ENCODE data around the gene EXOC3L4. TPM values are rescaled to one million over a fixed set of nuclear protein-coding genes. Genes with fewer than 3 reads are reported as not detected.

Gene EXOC3L4
- polyA plus RNA-seq, 1 of the 3 experiments (the other 2 are of a cell fraction) = 0.46 TPM

GRCh38 chr14:103088921-103089320, 5.6 kb upstream of the EXOC3L4 start:
- no peak for TF ChIP-seq ZBTB33 (IDR thresholded peaks at IDR 0.05; ENCODE audit: borderline replicate concordance, low read depth)
- TF ChIP-seq JUND (IDR thresholded peaks at IDR 0.05) = no peak
- TF ChIP-seq SMC3 (IDR thresholded peaks at IDR 0.05; ENCODE audit: low read depth, low read length) = no peak
- no peak for TF ChIP-seq YY1 (IDR thresholded peaks at IDR 0.05; ENCODE audit: low read depth)
- TF ChIP-seq RCOR1 (IDR thresholded peaks at IDR 0.05; ENCODE audit: low read length) = no peak
- no peak for TF ChIP-seq TCF12 (IDR thresholded peaks at IDR 0.05)
- TF ChIP-seq CHD2 (IDR thresholded peaks at IDR 0.05; ENCODE audit: low read length, partially characterized antibody) = no peak
- TF ChIP-seq EZH2phosphoT487 (IDR thresholded peaks at IDR 0.05; ENCODE audit: borderline replicate concordance, low read depth) = no peak
- no peak for TF ChIP-seq RAD21 (IDR thresholded peaks at IDR 0.05; ENCODE audit: low read length)
- no peak for TF ChIP-seq MEF2A (IDR thresholded peaks at IDR 0.05; ENCODE audit: borderline replicate concordance, low read depth)
- TF ChIP-seq, protein P1, sequence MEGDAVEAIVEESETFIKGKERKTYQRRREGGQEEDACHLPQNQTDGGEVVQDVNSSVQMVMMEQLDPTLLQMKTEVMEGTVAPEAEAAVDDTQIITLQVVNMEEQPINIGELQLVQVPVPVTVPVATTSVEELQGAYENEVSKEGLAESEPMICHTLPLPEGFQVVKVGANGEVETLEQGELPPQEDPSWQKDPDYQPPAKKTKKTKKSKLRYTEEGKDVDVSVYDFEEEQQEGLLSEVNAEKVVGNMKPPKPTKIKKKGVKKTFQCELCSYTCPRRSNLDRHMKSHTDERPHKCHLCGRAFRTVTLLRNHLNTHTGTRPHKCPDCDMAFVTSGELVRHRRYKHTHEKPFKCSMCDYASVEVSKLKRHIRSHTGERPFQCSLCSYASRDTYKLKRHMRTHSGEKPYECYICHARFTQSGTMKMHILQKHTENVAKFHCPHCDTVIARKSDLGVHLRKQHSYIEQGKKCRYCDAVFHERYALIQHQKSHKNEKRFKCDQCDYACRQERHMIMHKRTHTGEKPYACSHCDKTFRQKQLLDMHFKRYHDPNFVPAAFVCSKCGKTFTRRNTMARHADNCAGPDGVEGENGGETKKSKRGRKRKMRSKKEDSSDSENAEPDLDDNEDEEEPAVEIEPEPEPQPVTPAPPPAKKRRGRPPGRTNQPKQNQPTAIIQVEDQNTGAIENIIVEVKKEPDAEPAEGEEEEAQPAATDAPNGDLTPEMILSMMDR (IDR thresholded peaks at IDR 0.05) = no peak
- TF ChIP-seq FOSL2 (IDR thresholded peaks at IDR 0.05; ENCODE audit: borderline replicate concordance, low read depth) = no peak
- TF ChIP-seq EP300 (IDR thresholded peaks at IDR 0.05; ENCODE audit: borderline replicate concordance in 1 of 2, low read depth in 1 of 2, low read length in 1 of 2) = no peak
- TF ChIP-seq, protein P2, sequence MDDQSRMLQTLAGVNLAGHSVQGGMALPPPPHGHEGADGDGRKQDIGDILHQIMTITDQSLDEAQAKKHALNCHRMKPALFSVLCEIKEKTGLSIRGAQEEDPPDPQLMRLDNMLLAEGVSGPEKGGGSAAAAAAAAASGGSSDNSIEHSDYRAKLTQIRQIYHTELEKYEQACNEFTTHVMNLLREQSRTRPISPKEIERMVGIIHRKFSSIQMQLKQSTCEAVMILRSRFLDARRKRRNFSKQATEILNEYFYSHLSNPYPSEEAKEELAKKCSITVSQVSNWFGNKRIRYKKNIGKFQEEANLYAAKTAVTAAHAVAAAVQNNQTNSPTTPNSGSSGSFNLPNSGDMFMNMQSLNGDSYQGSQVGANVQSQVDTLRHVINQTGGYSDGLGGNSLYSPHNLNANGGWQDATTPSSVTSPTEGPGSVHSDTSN (IDR thresholded peaks at IDR 0.05) = no peak
- no peak for TF ChIP-seq RFX5 (IDR thresholded peaks at IDR 0.05; ENCODE audit: low read length)
- TF ChIP-seq ELF1 (IDR thresholded peaks at IDR 0.05) = no peak
- no peak for TF ChIP-seq NFIC (IDR thresholded peaks at IDR 0.05; ENCODE audit: borderline replicate concordance)
- no peak for TF ChIP-seq IRF3 (IDR thresholded peaks at IDR 0.05; ENCODE audit: low read depth, low read length)
- TF ChIP-seq POLR2AphosphoS5 (IDR thresholded peaks at IDR 0.05; ENCODE audit: low read depth, low read length) = no peak
- no peak for TF ChIP-seq SIN3A (IDR thresholded peaks at IDR 0.05; ENCODE audit: borderline replicate concordance, low read depth, low read length)
- Histone ChIP-seq H3K9me2 (no peaks in the 10 kb centered on the region), H3K36me3 (replicated peaks in 1 of 2; ENCODE audit: control insufficient read depth in 1 of 2, insufficient read depth in 2 of 2, low read length in 1 of 2) (no peaks in the 10 kb centered on the region), H3K4me1 (ENCODE audit: control insufficient read depth in 1 of 2, insufficient read depth in 2 of 2, low read depth in 1 of 2, low read length in 1 of 2) (peaks cover 0 to 4% of the 10 kb centered on the region in 2 experiments; a peak in 1 of 4 replicates), H3K9me3 (no peaks in the 10 kb centered on the region), H3K9ac (no peak overlapping the region), H3K4me3 (ENCODE audit: low read depth in 2 of 2, low read length in 1 of 2) (no peak overlapping the region), H3K27ac (ENCODE audit: low read depth in 2 of 2, low read length in 1 of 2) (no peak overlapping the region), H3F3A (replicated peaks; ENCODE audit: insufficient read depth) (no peaks in the 10 kb centered on the region), H2AFZ (ENCODE audit: low read depth) (no peak overlapping the region), H3K79me2 (ENCODE audit: insufficient read depth) (no peaks in the 10 kb centered on the region), H4K20me1 (ENCODE audit: insufficient read depth) (no peaks in the 10 kb centered on the region), H3K27me3 (ENCODE audit: insufficient read depth) (peaks cover 12% of the 10 kb centered on the region), H3K4me2 (no peak overlapping the region)
- no peak for DNase-seq
- 88% methylated on average over 6 of the region's 6 CpGs for WGBS (ENCODE audit: low lambda C conversion rate)
- ChIA-PET CTCF (interaction anchor here (0.6 to 6.3 kb wide), 6 partner anchors 10 to 306 kb away, joined by 3 to 69 read pairs (median 3); no protein-coding TSS in a partner anchor), POLR2A (no interaction called here)

Measured in SK-N-SH (cell line).